Measurements from ENCODE around the gene DAAM2. TPM values are rescaled to one million over a fixed set of nuclear protein-coding genes. Genes with fewer than 3 reads are reported as not detected.

Gene DAAM2
- polyA plus RNA-seq, 1 of the 3 experiments (the other 2 are of a cell fraction): 0.20 TPM

GRCh38 chr6:39776581-39776980 lies 15.6 kb upstream of the DAAM2 start:
- ChIA-PET POLR2A (no interaction called here), CTCF (no interaction called here)
- H3K9ac ChIP-seq: no peak overlapping the region
- no peak for DNase-seq
- TF ChIP-seq MXI1 (IDR thresholded peaks at IDR 0.05; ENCODE audit: low read depth, low read length) (no peak), POLR2AphosphoS5 (IDR thresholded peaks at IDR 0.05; ENCODE audit: low read depth, low read length) (no peak), CTCF (IDR thresholded peaks at IDR 0.05) (no peak), ELF1 (IDR thresholded peaks at IDR 0.05) (no peak), EP300 (IDR thresholded peaks at IDR 0.05; ENCODE audit: borderline replicate concordance in 1 of 2, low read depth in 1 of 2, low read length in 1 of 2) (no peak), SIN3A (IDR thresholded peaks at IDR 0.05; ENCODE audit: borderline replicate concordance, low read depth, low read length) (no peak), TEAD4 (IDR thresholded peaks at IDR 0.05; ENCODE audit: borderline replicate concordance, insufficient read depth) (no peak), SMC3 (IDR thresholded peaks at IDR 0.05; ENCODE audit: low read depth, low read length) (no peak), ZBTB33 (IDR thresholded peaks at IDR 0.05; ENCODE audit: borderline replicate concordance, low read depth) (no peak), RXRA (IDR thresholded peaks at IDR 0.05; ENCODE audit: borderline replicate concordance, low read depth) (no peak), JUND (IDR thresholded peaks at IDR 0.05) (no peak), CHD2 (IDR thresholded peaks at IDR 0.05; ENCODE audit: low read length, partially characterized antibody) (no peak), USF1 (IDR thresholded peaks at IDR 0.05; ENCODE audit: borderline replicate concordance, low read depth) (no peak), TAF1 (IDR thresholded peaks at IDR 0.05; ENCODE audit: borderline replicate concordance, low read depth, low read length) (no peak), GATA2 (CRISPR knock-in tag; IDR thresholded peaks at IDR 0.05) (no peak)
- H3K4me2 ChIP-seq: no peak overlapping the region
- no peaks in the 10 kb centered on the region for H3K27me3 ChIP-seq (ENCODE audit: insufficient read depth)
- no peaks in the 10 kb centered on the region for H3K9me2 ChIP-seq
- H3K27ac ChIP-seq (ENCODE audit: low read depth in 2 of 2, low read length in 1 of 2): no peak overlapping the region
- no peak overlapping the region for H3K4me3 ChIP-seq (ENCODE audit: low read depth in 2 of 2, low read length in 1 of 2)
- peaks cover 0 to 12% of the 10 kb centered on the region in 2 experiments; a peak in 1 of 4 replicates for H3K4me1 ChIP-seq (ENCODE audit: control insufficient read depth in 1 of 2, insufficient read depth in 2 of 2, low read depth in 1 of 2, low read length in 1 of 2)
- no peaks in the 10 kb centered on the region for H3K36me3 ChIP-seq (replicated peaks in 1 of 2; ENCODE audit: control insufficient read depth in 1 of 2, insufficient read depth in 2 of 2, low read length in 1 of 2)
- H4K20me1 ChIP-seq (ENCODE audit: insufficient read depth): no peaks in the 10 kb centered on the region
- no peaks in the 10 kb centered on the region for H3F3A ChIP-seq (replicated peaks; ENCODE audit: insufficient read depth)
- H3K79me2 ChIP-seq (ENCODE audit: insufficient read depth): no peaks in the 10 kb centered on the region
- no peak overlapping the region for H2AFZ ChIP-seq (ENCODE audit: low read depth)
- WGBS (ENCODE audit: low lambda C conversion rate): 32% methylated on average over 2 of the region's 2 CpGs
- no peaks in the 10 kb centered on the region for H3K9me3 ChIP-seq
